Gastroesophageal sphincter (tissue), 3 donors: ENCODE measurements around the gene EXOC3L1.

ENCODE experiments used
- EP300 ChIP-seq: sonication (generic); formaldehyde crosslinking; IDR thresholded peaks from one replicate; pipeline ENCODE4 v1.6.1; 2017; ENCODE audit warnings: antibody characterized with exemption, mild to moderate bottlenecking
- POLR2A ChIP-seq, 2 donors: fragments of 450-650 bp; IDR thresholded peaks; one replicate each; pipeline ENCODE4 v1.6.1; 2017; ENCODE audit warnings: antibody characterized with exemption in 2 of 2, mild to moderate bottlenecking in 2 of 2, moderate library complexity in 1 of 2
- POLR2AphosphoS5 ChIP-seq: sonication (generic); formaldehyde crosslinking; IDR thresholded peaks from one replicate; pipeline ENCODE4 v1.6.1; 2017; ENCODE audit warnings: antibody characterized with exemption
- TF ChIP-seq, protein P1 (sequence below), 4 experiments: fragments of 200-600 bp in 2 of 4; fragments of 450-650 bp in 2 of 4; sonication (generic) in 1 of 4; IDR thresholded peaks; one replicate each; pipeline ENCODE4 v1.5.1; 2017 to 2019; ENCODE audit warnings: antibody characterized with exemption in 4 of 4, mild to moderate bottlenecking in 2 of 4, moderate library complexity in 2 of 4

DNA sequence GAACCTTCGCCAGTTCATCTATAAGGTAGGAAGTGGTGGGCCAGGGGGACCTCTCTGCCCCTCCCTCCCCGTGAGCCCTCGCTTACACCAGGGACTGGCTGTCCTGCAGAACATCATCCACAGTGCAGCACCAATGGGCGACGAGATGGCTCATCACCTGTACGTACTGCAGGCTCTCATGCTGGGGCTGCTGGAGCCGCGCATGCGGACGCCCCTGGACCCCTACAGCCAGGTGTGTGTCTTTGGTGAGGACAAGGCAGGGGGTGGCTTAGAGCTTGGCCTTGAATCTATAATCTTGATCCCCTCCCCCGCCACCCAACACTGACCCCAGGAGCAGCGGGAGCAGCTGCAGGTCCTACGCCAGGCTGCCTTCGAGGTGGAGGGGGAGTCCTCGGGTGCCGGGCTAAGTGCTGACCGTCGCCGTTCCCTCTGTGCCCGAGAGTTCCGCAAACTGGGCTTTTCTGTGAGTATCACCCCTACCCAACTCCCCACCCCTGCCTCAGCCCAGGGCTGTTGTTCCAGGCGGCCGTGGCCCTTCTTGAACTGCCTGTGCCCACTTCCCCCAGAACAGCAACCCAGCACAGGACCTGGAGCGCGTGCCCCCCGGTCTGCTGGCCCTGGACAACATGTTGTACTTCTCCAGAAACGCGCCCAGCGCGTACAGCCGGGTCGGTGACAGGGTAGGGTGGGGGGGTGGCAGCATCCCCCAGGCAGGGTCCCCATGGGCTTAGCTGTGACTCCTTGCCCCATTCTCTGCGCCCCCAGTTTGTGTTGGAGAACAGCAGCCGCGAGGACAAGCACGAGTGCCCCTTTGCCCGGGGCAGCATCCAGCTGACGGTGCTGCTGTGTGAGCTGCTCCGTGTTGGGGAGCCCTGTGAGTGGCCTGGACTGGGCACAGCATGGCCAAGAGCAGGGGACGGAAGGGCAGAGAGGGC, 11.7 kb upstream of the EXOC3L1 start:
- TF ChIP-seq POLR2A (IDR thresholded peaks at IDR 0.05) (no peak), POLR2AphosphoS5 (no peak), EP300 (no peak)
- TF ChIP-seq, protein P1, sequence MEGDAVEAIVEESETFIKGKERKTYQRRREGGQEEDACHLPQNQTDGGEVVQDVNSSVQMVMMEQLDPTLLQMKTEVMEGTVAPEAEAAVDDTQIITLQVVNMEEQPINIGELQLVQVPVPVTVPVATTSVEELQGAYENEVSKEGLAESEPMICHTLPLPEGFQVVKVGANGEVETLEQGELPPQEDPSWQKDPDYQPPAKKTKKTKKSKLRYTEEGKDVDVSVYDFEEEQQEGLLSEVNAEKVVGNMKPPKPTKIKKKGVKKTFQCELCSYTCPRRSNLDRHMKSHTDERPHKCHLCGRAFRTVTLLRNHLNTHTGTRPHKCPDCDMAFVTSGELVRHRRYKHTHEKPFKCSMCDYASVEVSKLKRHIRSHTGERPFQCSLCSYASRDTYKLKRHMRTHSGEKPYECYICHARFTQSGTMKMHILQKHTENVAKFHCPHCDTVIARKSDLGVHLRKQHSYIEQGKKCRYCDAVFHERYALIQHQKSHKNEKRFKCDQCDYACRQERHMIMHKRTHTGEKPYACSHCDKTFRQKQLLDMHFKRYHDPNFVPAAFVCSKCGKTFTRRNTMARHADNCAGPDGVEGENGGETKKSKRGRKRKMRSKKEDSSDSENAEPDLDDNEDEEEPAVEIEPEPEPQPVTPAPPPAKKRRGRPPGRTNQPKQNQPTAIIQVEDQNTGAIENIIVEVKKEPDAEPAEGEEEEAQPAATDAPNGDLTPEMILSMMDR (IDR thresholded peaks at IDR 0.05), result no peak
